ENCODE data around the gene EHD4.

EHD4 gene

DNA sequence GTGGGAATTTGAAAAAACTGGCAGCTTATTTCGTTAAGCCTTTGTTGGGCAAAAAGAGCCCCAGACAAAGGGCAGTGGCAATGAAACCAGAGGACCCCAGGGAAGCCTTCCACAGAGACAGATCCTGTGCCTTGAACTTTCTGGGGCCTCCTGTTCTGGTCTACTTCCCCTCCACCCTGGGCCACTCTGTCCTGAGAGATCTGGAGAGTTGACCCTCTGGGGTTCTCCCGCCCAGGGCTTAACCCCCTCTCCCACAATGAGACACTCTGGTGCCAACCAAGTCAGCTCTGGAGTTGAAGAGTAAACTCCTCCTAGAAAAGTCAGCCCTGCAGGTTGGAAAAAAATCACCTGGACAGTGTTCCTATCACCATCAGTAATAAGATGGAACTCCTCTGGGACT lies 20.8 kb downstream of the EHD4 start:
- no peak for DNase-seq (ENCODE audit: low read depth)
- in situ Hi-C loops (cut with HindIII; ENCODE audit: low sequenced_read_pairs) = no loop called here
- H3K4me3 ChIP-seq (ENCODE audit: low read depth, low read length) = no peak overlapping the region
- TF ChIP-seq, protein P1, sequence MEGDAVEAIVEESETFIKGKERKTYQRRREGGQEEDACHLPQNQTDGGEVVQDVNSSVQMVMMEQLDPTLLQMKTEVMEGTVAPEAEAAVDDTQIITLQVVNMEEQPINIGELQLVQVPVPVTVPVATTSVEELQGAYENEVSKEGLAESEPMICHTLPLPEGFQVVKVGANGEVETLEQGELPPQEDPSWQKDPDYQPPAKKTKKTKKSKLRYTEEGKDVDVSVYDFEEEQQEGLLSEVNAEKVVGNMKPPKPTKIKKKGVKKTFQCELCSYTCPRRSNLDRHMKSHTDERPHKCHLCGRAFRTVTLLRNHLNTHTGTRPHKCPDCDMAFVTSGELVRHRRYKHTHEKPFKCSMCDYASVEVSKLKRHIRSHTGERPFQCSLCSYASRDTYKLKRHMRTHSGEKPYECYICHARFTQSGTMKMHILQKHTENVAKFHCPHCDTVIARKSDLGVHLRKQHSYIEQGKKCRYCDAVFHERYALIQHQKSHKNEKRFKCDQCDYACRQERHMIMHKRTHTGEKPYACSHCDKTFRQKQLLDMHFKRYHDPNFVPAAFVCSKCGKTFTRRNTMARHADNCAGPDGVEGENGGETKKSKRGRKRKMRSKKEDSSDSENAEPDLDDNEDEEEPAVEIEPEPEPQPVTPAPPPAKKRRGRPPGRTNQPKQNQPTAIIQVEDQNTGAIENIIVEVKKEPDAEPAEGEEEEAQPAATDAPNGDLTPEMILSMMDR (IDR thresholded peaks at IDR 0.05; ENCODE audit: low read depth, low read length, missing control alignments) = no peak

DNA sequence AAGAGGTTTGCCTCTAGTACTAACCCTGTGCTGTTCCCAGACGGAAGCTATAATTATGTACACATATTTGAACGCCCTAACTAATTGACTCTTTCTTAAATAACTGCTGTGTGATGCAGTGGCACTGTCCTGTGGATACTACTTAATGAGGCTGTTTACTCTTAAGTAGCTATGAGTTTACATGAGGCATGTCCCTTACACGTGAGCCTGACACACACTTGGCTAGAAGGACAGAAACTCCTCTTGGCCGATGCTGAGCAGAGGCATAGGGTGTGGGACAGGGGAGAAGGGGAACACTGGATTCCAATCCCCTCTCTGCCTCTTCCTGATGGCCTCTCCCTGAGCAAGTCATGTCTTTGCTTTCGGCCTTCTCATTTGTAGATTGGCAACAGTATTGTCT lies 21.9 kb downstream of the EHD4 start:
- H3K4me3 ChIP-seq (ENCODE audit: low read depth, low read length) = no peak overlapping the region
- in situ Hi-C loops (cut with HindIII; ENCODE audit: low sequenced_read_pairs) = no loop called here
- DNase-seq (ENCODE audit: low read depth) = no peak
- TF ChIP-seq, protein P1 (IDR thresholded peaks at IDR 0.05; ENCODE audit: low read depth, low read length, missing control alignments) = no peak

DNA sequence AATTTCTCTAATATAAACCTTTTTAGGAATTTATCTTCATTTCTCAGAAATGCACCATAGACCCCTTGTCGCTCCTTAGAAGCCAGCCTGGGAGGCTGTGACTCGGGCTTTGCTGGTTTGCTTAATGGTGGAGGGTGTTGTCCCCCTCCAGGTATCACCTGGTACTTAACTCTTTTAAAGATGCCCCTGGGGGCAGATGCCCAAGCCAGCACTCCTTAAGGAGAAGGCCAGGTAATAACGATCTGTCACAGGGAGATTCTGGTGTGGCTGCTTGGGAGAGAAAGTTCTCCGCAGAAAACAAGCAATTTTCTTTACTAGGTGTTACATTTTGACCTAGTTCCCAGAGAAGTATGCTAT lies 22.3 kb downstream of the EHD4 start:
- TF ChIP-seq, protein P1 (IDR thresholded peaks at IDR 0.05; ENCODE audit: low read depth, low read length, missing control alignments) = no peak
- H3K4me3 ChIP-seq (ENCODE audit: low read depth, low read length) = no peak overlapping the region
- in situ Hi-C loops (cut with HindIII; ENCODE audit: low sequenced_read_pairs) = no loop called here
- DNase-seq (ENCODE audit: low read depth) = no peak

DNA sequence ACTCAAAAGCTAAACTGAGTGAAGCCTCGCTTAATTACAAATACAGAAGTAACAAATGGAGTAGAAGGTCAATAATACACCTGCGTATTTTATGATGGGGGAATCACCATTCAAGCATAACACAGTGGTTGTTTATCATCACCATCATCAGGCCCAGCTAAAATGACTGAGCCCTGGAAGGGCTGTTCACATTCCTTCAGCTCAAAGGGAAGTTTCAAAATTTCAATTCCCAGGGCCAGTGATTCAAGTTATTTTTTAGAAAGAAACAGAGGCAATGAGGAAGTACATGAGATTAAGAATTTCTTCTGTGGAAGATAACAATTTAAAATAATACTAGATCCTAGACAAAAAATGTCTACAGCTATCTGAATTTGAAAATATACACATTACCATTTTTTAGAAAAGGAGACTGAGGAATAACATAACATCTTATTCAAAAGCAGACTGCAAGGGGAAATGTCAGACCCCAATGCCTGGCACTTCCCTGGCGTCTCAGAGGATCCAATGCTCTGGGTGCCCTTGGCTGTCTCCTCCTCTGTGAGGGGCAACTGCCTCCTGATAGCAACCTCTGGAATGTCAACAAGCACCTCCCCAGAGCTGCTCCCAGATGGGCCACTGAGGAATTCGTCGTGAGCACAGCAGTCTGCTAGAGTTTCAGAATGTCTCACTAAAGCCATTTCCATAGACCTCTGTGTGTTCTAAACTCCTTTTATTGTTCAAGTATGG lies 22.8 kb downstream of the EHD4 start:
- no peak overlapping the region for H3K4me3 ChIP-seq (ENCODE audit: low read depth, low read length)
- in situ Hi-C loops (cut with HindIII; ENCODE audit: low sequenced_read_pairs) = no loop called here
- TF ChIP-seq, protein P1 (IDR thresholded peaks at IDR 0.05; ENCODE audit: low read depth, low read length, missing control alignments) = no peak
- no peak for DNase-seq (ENCODE audit: low read depth)

DNA sequence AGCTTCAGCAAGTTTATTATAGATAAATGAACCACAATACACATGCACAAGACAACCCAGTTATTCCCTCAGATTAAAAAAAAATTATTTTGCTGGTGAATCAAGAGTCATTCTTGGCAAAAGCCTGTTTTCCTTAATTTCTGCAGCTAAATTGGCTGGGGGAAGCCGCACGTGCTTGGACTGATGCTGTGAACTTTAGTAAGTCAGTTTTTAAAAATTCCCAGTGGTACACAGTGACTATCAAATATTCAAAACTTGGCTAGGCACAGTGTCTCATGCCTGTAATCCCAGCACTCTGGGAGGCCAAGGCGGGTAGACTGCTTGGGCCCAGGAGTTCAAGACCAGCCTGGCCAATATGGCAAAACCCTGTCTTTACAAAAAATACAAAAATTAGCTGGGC lies 23.9 kb downstream of the EHD4 start:
- TF ChIP-seq, protein P1 (IDR thresholded peaks at IDR 0.05; ENCODE audit: low read depth, low read length, missing control alignments) = no peak
- in situ Hi-C loops (cut with HindIII; ENCODE audit: low sequenced_read_pairs) = no loop called here
- H3K4me3 ChIP-seq (ENCODE audit: low read depth, low read length) = no peak overlapping the region
- no peak for DNase-seq (ENCODE audit: low read depth)

DNA sequence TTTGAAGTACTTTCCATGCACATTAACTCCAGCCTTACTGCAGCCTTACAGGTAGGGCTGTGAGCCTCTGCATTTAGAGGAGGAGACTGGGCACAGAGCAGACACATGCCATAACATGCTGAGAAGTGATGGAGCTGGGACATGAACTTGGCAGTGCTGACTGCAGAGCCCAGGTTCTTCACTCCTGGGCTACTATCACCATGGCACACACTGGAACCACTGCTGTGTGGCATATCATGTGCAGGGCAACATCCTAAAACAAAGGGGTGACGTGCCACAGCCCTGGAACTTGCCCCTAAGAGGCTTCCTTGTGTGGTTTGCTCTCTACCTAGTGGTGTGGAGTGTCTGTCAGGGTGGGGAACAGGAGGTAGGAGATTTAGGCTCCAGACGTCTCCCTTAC lies 25.4 kb downstream of the EHD4 start:
- H3K4me3 ChIP-seq (ENCODE audit: low read depth, low read length) = no peak overlapping the region
- DNase-seq (ENCODE audit: low read depth) = no peak
- TF ChIP-seq, protein P1 (IDR thresholded peaks at IDR 0.05; ENCODE audit: low read depth, low read length, missing control alignments) = no peak
- in situ Hi-C loops (cut with HindIII; ENCODE audit: low sequenced_read_pairs) = no loop called here

Measured in astrocyte of the cerebellum (primary cell).